ENCODE data around the gene CENPO. TPM values are rescaled to one million over a fixed set of nuclear protein-coding genes. Genes with fewer than 3 reads are reported as not detected.

Gene CENPO
- total RNA-seq, 1 experiment from 2014 or later = 38.6 TPM

GRCh38 chr2:24836706-24837105, 43.5 kb downstream of the CENPO start:
- Mint-ChIP-seq H3K4me1 (peaks cover 28% of the 10 kb centered on the region), H3K27ac (no peak overlapping the region), H3K27me3 (ENCODE audit: low read depth) (no peaks in the 10 kb centered on the region), H3K4me3 (no peak overlapping the region), H3K9me3 (no peaks in the 10 kb centered on the region), H3K36me3 (peaks cover 29% of the 10 kb centered on the region)
- ChIA-PET CTCF (no interaction called here), POLR2A (no interaction called here)
- TF ChIP-seq ATF6 (CRISPR knock-in tag; IDR thresholded peaks at IDR 0.05) (no peak), ZMAT4 (CRISPR knock-in tag; IDR thresholded peaks at IDR 0.05) (no peak), FOXP4 (CRISPR knock-in tag; IDR thresholded peaks at IDR 0.05) (no peak), ZBTB21 (CRISPR knock-in tag; IDR thresholded peaks at IDR 0.05; ENCODE audit: borderline replicate concordance) (no peak), ZBTB43 (CRISPR knock-in tag; IDR thresholded peaks at IDR 0.05) (no peak), ZNF219 (CRISPR knock-in tag; IDR thresholded peaks at IDR 0.05; ENCODE audit: borderline replicate concordance) (no peak), ATF3 (CRISPR knock-in tag; conservative IDR thresholded peaks at IDR 0.05) (no peak)
- TF ChIP-seq, protein P1, sequence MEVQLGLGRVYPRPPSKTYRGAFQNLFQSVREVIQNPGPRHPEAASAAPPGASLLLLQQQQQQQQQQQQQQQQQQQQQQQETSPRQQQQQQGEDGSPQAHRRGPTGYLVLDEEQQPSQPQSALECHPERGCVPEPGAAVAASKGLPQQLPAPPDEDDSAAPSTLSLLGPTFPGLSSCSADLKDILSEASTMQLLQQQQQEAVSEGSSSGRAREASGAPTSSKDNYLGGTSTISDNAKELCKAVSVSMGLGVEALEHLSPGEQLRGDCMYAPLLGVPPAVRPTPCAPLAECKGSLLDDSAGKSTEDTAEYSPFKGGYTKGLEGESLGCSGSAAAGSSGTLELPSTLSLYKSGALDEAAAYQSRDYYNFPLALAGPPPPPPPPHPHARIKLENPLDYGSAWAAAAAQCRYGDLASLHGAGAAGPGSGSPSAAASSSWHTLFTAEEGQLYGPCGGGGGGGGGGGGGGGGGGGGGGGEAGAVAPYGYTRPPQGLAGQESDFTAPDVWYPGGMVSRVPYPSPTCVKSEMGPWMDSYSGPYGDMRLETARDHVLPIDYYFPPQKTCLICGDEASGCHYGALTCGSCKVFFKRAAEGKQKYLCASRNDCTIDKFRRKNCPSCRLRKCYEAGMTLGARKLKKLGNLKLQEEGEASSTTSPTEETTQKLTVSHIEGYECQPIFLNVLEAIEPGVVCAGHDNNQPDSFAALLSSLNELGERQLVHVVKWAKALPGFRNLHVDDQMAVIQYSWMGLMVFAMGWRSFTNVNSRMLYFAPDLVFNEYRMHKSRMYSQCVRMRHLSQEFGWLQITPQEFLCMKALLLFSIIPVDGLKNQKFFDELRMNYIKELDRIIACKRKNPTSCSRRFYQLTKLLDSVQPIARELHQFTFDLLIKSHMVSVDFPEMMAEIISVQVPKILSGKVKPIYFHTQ (CRISPR knock-in tag; IDR thresholded peaks at IDR 0.05) = no peak
- TF ChIP-seq, protein P2, sequence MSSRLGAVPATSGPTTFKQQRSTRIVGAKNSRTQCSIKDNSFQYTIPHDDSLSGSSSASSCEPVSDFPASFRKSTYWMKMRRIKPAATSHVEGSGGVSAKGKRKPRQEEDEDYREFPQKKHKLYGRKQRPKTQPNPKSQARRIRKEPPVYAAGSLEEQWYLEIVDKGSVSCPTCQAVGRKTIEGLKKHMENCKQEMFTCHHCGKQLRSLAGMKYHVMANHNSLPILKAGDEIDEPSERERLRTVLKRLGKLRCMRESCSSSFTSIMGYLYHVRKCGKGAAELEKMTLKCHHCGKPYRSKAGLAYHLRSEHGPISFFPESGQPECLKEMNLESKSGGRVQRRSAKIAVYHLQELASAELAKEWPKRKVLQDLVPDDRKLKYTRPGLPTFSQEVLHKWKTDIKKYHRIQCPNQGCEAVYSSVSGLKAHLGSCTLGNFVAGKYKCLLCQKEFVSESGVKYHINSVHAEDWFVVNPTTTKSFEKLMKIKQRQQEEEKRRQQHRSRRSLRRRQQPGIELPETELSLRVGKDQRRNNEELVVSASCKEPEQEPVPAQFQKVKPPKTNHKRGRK (CRISPR knock-in tag; IDR thresholded peaks at IDR 0.05; ENCODE audit: borderline replicate concordance) = no peak
- ATAC-seq = no peak
- no peak for DNase-seq (ENCODE audit: low spot score)

- ChIA-PET CTCF (no interaction called here), POLR2A (no interaction called here)
- Mint-ChIP-seq H3K27me3 (ENCODE audit: low read depth) (no peaks in the 10 kb centered on the region), H3K9me3 (no peaks in the 10 kb centered on the region), H3K36me3 (peaks cover 29% of the 10 kb centered on the region), H3K27ac (no peak overlapping the region), H3K4me3 (no peak overlapping the region), H3K4me1 (peaks cover 19% of the 10 kb centered on the region)
- ATAC-seq (no peak), DNase-seq (ENCODE audit: low spot score) (no peak)
- TF ChIP-seq NR2C2 (CRISPR knock-in tag; IDR thresholded peaks at IDR 0.05) (no peak), FOXJ3 (CRISPR knock-in tag; IDR thresholded peaks at IDR 0.05; ENCODE audit: borderline replicate concordance) (no peak), GRHL2 (CRISPR knock-in tag; IDR thresholded peaks at IDR 0.05; ENCODE audit: insufficient replicate concordance, severe bottlenecking) (no peak), NFE2L1 (CRISPR knock-in tag; IDR thresholded peaks at IDR 0.05) (no peak), MYBL2 (CRISPR knock-in tag; IDR thresholded peaks at IDR 0.05) (no peak)
- TF ChIP-seq, protein P1 (CRISPR knock-in tag; IDR thresholded peaks at IDR 0.05) = no peak
- TF ChIP-seq, protein P3, sequence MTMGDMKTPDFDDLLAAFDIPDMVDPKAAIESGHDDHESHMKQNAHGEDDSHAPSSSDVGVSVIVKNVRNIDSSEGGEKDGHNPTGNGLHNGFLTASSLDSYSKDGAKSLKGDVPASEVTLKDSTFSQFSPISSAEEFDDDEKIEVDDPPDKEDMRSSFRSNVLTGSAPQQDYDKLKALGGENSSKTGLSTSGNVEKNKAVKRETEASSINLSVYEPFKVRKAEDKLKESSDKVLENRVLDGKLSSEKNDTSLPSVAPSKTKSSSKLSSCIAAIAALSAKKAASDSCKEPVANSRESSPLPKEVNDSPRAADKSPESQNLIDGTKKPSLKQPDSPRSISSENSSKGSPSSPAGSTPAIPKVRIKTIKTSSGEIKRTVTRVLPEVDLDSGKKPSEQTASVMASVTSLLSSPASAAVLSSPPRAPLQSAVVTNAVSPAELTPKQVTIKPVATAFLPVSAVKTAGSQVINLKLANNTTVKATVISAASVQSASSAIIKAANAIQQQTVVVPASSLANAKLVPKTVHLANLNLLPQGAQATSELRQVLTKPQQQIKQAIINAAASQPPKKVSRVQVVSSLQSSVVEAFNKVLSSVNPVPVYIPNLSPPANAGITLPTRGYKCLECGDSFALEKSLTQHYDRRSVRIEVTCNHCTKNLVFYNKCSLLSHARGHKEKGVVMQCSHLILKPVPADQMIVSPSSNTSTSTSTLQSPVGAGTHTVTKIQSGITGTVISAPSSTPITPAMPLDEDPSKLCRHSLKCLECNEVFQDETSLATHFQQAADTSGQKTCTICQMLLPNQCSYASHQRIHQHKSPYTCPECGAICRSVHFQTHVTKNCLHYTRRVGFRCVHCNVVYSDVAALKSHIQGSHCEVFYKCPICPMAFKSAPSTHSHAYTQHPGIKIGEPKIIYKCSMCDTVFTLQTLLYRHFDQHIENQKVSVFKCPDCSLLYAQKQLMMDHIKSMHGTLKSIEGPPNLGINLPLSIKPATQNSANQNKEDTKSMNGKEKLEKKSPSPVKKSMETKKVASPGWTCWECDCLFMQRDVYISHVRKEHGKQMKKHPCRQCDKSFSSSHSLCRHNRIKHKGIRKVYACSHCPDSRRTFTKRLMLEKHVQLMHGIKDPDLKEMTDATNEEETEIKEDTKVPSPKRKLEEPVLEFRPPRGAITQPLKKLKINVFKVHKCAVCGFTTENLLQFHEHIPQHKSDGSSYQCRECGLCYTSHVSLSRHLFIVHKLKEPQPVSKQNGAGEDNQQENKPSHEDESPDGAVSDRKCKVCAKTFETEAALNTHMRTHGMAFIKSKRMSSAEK (CRISPR knock-in tag; IDR thresholded peaks at IDR 0.05; ENCODE audit: borderline replicate concordance) = no peak
Observed at GRCh38 chr2:24837996-24838513, 44.8 kb downstream of the CENPO start.
